GM15510 (cell line): Measurements from ENCODE around the gene IL6R.
A peak's percentile ranks its signal among the peaks of the same experiment; 100 is the strongest.

ENCODE experiments used
- POLR2A ChIP-seq: IDR thresholded peaks from 3 replicates; pipeline ENCODE4 v1.6.1; 2011; ENCODE audit warnings: borderline replicate concordance; ENCODE audit not compliant: insufficient read length; ENCODE audit errors: extremely low read depth

The IL6R gene

GRCh38 chr1:154403983-154404382 is 1.2 kb upstream of the IL6R start:
- no peak for TF ChIP-seq POLR2A

- TF ChIP-seq POLR2A = no peak
Measured at GRCh38 chr1:154404511-154404931, 622 bp upstream of the IL6R start.

GRCh38 chr1:154405747-154406571 is 816 bp downstream of the IL6R start:
- no peak for TF ChIP-seq POLR2A

- TF ChIP-seq POLR2A = no peak
Measured at GRCh38 chr1:154406572-154406879, 1.4 kb downstream of the IL6R start.

GRCh38 chr1:154406886-154407197 is 1.7 kb downstream of the IL6R start:
- TF ChIP-seq POLR2A = peak; percentile 1

GRCh38 chr1:154407198-154408091 is 2.3 kb downstream of the IL6R start:
- TF ChIP-seq POLR2A = no peak

- no peak for TF ChIP-seq POLR2A
Measured at GRCh38 chr1:154408174-154408777, 3.1 kb downstream of the IL6R start.

- TF ChIP-seq POLR2A = no peak
Measured at GRCh38 chr1:154410185-154410827, 5.2 kb downstream of the IL6R start.

- TF ChIP-seq POLR2A = no peak
Measured at GRCh38 chr1:154411525-154411924, 6.4 kb downstream of the IL6R start.

GRCh38 chr1:154413177-154413783 is 8.1 kb downstream of the IL6R start:
- TF ChIP-seq POLR2A = no peak

GRCh38 chr1:154414606-154415005 is 9.5 kb downstream of the IL6R start:
- no peak for TF ChIP-seq POLR2A

GRCh38 chr1:154416471-154417337 is 11.6 kb downstream of the IL6R start:
- TF ChIP-seq POLR2A = no peak

GRCh38 chr1:154417338-154417608 is 12.1 kb downstream of the IL6R start:
- TF ChIP-seq POLR2A = no peak
